IgD-negative memory B cell (primary cell): ENCODE results near the gene RMI1. TPM values are rescaled to one million over a fixed set of nuclear protein-coding genes. Genes with fewer than 3 reads are reported as not detected.

Source experiments
- H3K27ac Mint-ChIP-seq, 3 donors: one replicate each; pipeline ENCODE4 v1.8.0; 2020 to 2022; ENCODE audit warnings: mild to moderate bottlenecking in 3 of 3, mixed read lengths in 3 of 3, moderate library complexity in 1 of 3
- H3K27me3 Mint-ChIP-seq: one replicate; pipeline ENCODE4 v1.8.0; 2021; ENCODE audit warnings: mixed read lengths
- H3K36me3 Mint-ChIP-seq: one replicate; pipeline ENCODE4 v1.8.0; 2020; ENCODE audit warnings: mild to moderate bottlenecking, mixed read lengths
- H3K4me1 Mint-ChIP-seq, 3 donors: one replicate each; pipeline ENCODE4 v1.8.0; 2020 to 2022; ENCODE audit warnings: mixed read lengths in 3 of 3, mild to moderate bottlenecking in 1 of 3
- H3K4me3 Mint-ChIP-seq, 4 donors: one replicate each; pipeline ENCODE4 v1.8.0; 2020 to 2022; ENCODE audit warnings: mild to moderate bottlenecking in 4 of 4, mixed read lengths in 4 of 4, moderate library complexity in 3 of 4
- H3K9me3 Mint-ChIP-seq, 3 donors: one replicate each; pipeline ENCODE4 v1.8.0; 2020 to 2021; ENCODE audit warnings: mixed read lengths in 3 of 3, mild to moderate bottlenecking in 1 of 3
- polyA plus RNA-seq: library from polyadenylated mRNA; unstranded; fragments of 300-500 nt; fragmentation: Illumina TruSeq; gene quantifications from one replicate; pipeline ENCODE4 v1.2.3, GENCODE V29; 2021

The RMI1 gene
- polyA plus RNA-seq, 1 donor from 2014 or later: 5.4 TPM

DNA sequence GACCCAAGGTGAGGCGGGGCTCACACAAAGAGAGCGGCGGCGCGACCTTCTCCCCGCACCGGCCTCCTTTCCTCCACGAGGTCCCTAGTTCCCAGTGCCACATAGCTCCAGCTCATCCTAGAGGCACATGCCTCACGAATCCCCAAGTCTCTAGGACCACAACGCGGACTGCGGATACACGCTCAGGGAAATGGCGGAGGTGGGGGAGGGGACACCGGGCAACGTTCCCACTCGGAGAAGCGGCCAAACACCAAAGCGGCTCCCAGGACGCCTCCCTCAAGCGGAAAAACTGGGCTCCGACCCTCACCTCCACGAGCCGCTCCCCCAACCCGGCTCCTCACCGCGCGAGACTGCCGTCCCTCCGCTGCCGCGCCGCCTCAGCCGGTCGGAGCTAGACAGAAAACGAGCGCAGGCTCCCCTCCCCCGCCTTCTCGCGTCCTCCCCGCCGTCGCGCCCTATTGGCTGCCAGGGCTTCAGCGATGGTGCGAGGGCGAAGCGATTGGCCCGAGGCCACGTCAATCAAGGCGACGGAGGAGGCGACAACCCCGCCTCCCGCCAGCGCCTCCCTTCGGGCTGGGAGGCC, 702 bp upstream of the RMI1 start, which contains the start of gene HNRNPK:
Gene HNRNPK (minus strand): TSS at position 404 of the 583 bp plus-strand sequence. CDS start 1,963 bp downstream, outside the sequence.
- Mint-ChIP-seq H3K36me3 (peaks cover 2% of the 10 kb centered on the region), H3K27ac (peak within 1 kb of the TSS; percentile 98 to 100 (median 99)), H3K27me3 (no peaks in the 10 kb centered on the region), H3K4me3 (peak within 1 kb of the TSS; percentile 98 to 100 (median 100)), H3K4me1 (peaks cover 30 to 46% (median 34%) of the 10 kb centered on the region in 3 donors), H3K9me3 (no peaks in the 10 kb centered on the region)

DNA sequence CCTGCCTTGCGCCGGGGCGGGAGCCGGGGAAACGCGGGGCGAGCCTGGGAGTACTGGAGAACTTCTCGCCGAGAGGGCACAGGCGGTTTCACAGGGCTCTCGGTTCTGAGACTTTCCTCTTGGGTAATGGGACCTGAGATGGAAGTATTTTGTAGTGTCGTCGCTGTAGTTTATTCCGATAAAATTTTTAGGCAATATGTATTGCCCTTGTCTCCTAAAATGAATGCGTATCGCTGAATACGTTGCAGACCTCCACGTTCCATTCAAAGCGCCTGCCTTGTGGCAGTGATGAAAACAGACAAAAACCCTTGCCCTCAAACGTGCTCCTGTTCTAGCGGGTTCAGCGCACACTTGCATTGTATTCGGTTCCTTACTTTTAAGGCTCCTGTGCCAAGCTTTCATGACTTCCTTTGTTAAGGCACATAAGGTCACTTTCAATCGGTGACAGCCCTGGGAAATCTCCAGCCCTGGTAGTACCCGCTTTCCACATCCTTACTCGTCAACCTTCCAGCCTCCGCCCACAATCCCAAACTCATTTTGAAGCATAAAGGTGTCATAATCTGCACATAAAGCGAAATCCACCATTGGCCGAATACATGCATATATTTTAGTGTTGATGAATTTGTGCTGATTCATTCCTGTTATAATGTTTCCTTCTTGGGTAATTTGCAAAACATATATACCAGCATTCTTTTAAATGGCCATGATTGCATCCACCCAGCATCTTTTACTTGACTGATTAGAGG, 694 bp downstream of the RMI1 start:
- peak overlapping the region; percentile 98 to 100 (median 99) for H3K27ac Mint-ChIP-seq
- peak overlapping the region; percentile 98 to 100 (median 100) for H3K4me3 Mint-ChIP-seq
- H3K9me3 Mint-ChIP-seq: no peaks in the 10 kb centered on the region
- no peaks in the 10 kb centered on the region for H3K27me3 Mint-ChIP-seq
- no peaks in the 10 kb centered on the region for H3K36me3 Mint-ChIP-seq
- peaks cover 26 to 37% (median 27%) of the 10 kb centered on the region in 3 donors for H3K4me1 Mint-ChIP-seq

DNA sequence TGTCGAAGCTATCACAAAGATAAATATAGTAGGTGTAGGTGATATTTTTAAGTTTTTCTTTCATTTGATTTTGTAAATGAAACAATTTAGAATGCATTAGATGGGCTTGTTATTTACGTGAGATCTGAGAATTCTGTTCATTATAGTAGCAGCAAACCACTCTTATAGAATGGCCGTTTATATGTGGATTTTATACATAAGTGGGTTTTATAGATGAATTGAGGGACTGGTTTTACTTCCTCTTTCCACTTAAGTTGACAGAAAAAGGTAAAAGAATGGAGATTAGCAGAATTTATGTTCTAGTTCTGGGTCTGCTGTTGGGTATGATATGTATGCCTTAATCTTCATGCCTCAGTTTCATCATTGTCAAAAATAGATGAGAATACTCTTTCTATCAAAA, 5.6 kb downstream of the RMI1 start:
- peaks cover 6% of the 10 kb centered on the region for H3K36me3 Mint-ChIP-seq
- peak overlapping the region in 3 of 4 donors; percentile 58 to 82 (median 63) for H3K4me3 Mint-ChIP-seq
- H3K27me3 Mint-ChIP-seq: no peaks in the 10 kb centered on the region
- peak overlapping the region in 2 of 3 donors; percentile 10 to 32 for H3K27ac Mint-ChIP-seq
- H3K9me3 Mint-ChIP-seq: peaks cover 0 to 2% (median 0%) of the 10 kb centered on the region in 3 donors
- H3K4me1 Mint-ChIP-seq: peaks cover 20 to 28% (median 21%) of the 10 kb centered on the region in 3 donors

DNA sequence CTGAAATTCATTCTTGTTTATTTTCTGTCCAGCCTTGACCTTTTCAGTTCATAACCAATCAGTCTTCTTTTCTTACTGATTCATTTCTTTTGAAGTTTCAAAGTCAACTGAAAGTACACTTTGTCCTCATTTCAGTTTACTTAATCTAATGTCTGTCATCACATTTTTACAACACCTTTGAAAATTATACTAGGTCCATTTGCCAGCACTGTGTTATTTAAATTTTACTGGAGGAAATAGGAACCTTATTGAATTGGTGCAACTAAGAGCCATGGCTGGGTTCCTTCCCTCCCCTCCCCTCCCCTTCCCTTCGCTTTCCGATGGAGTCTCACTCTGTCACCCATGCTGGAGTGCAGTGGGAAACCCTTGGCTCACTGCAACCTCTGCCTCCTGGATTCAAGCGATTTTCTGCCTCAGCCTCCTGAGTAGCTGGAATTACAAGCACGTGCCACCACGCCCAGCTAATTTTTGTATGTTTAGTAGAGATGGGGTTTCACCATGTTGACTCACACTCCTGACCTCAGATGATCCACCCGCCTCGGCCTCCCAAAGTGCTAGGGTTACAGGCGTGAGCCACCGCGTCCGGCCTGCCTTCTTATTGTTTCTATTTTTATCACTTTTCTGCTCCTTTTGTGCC, 6.3 kb downstream of the RMI1 start:
- Mint-ChIP-seq H3K4me1 (peaks cover 16 to 22% (median 17%) of the 10 kb centered on the region in 3 donors), H3K27ac (no peak overlapping the region), H3K9me3 (peaks cover 0 to 2% (median 0%) of the 10 kb centered on the region in 3 donors), H3K4me3 (peak overlapping the region in 1 of 4 donors; percentile 76), H3K27me3 (no peaks in the 10 kb centered on the region), H3K36me3 (peaks cover 7% of the 10 kb centered on the region)

DNA sequence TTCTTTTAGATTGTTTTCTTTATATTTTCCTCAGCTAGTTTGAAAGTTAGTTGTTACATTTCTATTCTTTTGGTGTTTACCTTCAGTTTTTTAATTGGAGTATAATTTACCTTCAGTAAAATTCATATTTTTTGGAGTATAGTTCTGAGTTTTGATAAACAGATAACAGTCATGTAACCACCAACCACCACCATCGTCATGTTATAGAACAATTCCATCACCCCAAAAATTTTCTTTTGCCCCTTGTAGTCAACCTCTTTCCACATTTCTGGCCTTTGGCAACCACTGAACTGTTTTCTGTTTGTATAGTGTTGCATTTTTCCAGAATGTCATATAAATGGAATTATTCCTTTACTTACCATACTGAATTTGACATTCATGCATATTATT, 6.8 kb downstream of the RMI1 start:
- H3K36me3 Mint-ChIP-seq: peaks cover 7% of the 10 kb centered on the region
- peaks cover 0 to 2% (median 0%) of the 10 kb centered on the region in 3 donors for H3K9me3 Mint-ChIP-seq
- peaks cover 13 to 22% (median 17%) of the 10 kb centered on the region in 3 donors for H3K4me1 Mint-ChIP-seq
- H3K4me3 Mint-ChIP-seq: no peak overlapping the region
- H3K27me3 Mint-ChIP-seq: no peaks in the 10 kb centered on the region
- H3K27ac Mint-ChIP-seq: no peak overlapping the region

DNA sequence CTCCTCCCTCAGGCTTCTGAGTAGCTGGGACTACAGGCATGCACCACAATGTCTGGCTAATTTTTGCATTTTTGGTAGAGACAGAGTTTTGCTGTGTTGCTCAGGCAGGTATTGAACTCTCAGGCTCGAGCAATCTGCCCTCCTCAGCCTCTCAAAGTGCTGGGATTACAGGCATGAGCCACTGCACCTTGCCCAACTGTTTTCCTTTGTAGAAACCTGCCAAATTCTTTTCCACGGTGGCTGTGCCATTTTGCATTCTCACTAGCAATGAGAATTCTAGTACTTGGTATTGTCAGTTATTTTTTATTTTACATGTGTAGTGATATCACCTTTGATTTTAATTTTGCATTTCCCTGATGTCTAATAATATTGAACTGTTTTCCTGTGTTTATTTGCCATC, 7.8 kb downstream of the RMI1 start:
- Mint-ChIP-seq H3K4me3 (no peak overlapping the region), H3K9me3 (peaks cover 0 to 2% (median 0%) of the 10 kb centered on the region in 3 donors), H3K4me1 (peaks cover 11 to 16% (median 12%) of the 10 kb centered on the region in 3 donors), H3K27ac (no peak overlapping the region), H3K27me3 (no peaks in the 10 kb centered on the region), H3K36me3 (peaks cover 10% of the 10 kb centered on the region)

DNA sequence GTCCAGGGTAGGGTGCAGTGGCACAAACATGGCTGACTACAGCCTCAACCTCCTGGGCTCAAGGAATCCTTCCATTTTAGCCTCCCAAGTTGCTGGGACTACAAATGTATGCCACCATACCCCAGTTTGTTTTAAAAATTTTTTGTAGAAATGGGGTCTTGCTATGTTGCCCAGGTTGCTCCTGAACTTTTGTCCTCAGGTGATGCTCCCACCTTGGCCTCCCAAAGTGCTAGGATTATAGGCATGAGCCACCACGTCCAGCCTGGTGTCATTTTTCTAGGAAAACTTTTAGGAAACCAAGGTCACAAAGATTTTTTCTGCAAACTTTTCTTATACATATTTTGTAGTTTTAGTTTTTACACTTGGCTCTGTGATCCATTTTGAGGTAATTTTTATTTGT, 10.8 kb downstream of the RMI1 start:
- Mint-ChIP-seq H3K36me3 (peaks cover 11% of the 10 kb centered on the region), H3K4me1 (peaks cover 7 to 11% (median 9%) of the 10 kb centered on the region in 3 donors), H3K27me3 (no peaks in the 10 kb centered on the region), H3K9me3 (peaks cover 0 to 2% (median 0%) of the 10 kb centered on the region in 3 donors), H3K27ac (no peak overlapping the region), H3K4me3 (no peak overlapping the region)

DNA sequence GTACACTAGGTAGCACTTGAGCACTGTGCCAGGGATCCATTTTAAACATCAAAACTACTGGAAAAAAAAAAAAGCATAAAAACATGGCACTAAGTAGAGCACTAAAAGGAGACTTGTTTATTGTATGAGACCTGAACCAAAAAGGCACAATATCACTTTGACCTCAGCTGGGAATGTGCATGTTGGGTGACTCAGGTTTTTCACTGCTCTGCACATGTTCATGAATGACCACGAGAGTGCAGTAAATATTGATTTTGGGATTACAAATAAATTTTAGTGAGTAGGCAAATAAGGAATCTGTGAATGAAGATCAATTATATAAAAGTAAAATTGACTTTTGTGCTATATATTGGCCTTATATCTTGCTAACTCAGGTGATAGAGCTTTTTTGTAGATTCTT, 11.8 kb downstream of the RMI1 start:
- Mint-ChIP-seq H3K9me3 (peaks cover 0 to 2% (median 0%) of the 10 kb centered on the region in 3 donors), H3K27me3 (no peaks in the 10 kb centered on the region), H3K4me3 (no peak overlapping the region), H3K4me1 (peaks cover 3 to 6% (median 5%) of the 10 kb centered on the region in 3 donors), H3K36me3 (peaks cover 11% of the 10 kb centered on the region), H3K27ac (no peak overlapping the region)

DNA sequence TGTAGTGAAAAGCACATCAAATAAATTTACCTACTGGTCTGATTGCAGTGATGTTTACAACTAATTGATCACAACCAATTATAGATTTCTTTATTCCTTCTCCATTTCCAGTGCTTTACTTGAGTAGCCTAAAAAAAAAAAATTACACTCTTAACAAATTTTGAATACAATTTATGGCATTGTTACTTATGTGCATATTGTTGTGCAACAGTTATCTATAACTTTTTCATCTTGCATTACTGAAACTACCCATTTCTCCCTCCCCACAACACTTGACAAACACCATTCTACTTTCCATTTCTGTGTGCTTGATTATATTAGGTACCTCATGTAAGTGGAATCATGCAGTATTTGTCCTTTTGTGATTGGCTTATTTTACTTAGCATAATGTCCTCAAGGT, 12.3 kb downstream of the RMI1 start:
- Mint-ChIP-seq H3K4me3 (no peak overlapping the region), H3K9me3 (peaks cover 0 to 2% (median 0%) of the 10 kb centered on the region in 3 donors), H3K27ac (no peak overlapping the region), H3K27me3 (no peaks in the 10 kb centered on the region), H3K36me3 (peaks cover 11% of the 10 kb centered on the region), H3K4me1 (peaks cover 2 to 6% (median 3%) of the 10 kb centered on the region in 3 donors)

DNA sequence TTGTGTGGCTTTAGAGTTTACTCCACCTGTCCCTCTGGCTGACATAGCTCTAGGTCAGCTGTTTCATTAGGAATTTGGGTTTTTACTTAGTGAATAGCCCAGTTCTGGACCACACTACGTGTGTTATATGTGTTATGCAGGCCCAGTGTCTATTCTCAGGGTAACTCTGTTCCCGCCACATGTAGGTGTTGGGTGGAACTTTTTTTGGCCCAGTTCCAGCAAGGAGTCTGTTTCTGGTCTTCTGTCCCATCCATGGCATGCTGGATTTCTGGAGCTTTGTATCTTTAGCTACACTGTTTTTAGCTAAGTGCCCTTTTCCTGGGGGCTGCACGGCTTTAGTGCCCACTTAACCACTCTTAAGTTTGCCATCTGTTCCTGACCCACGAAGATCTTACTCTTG, 15.5 kb downstream of the RMI1 start:
- Mint-ChIP-seq H3K36me3 (peaks cover 5% of the 10 kb centered on the region), H3K27me3 (no peaks in the 10 kb centered on the region), H3K27ac (no peak overlapping the region), H3K4me3 (no peak overlapping the region), H3K4me1 (peaks cover 0 to 2% (median 1%) of the 10 kb centered on the region in 3 donors), H3K9me3 (no peaks in the 10 kb centered on the region)

DNA sequence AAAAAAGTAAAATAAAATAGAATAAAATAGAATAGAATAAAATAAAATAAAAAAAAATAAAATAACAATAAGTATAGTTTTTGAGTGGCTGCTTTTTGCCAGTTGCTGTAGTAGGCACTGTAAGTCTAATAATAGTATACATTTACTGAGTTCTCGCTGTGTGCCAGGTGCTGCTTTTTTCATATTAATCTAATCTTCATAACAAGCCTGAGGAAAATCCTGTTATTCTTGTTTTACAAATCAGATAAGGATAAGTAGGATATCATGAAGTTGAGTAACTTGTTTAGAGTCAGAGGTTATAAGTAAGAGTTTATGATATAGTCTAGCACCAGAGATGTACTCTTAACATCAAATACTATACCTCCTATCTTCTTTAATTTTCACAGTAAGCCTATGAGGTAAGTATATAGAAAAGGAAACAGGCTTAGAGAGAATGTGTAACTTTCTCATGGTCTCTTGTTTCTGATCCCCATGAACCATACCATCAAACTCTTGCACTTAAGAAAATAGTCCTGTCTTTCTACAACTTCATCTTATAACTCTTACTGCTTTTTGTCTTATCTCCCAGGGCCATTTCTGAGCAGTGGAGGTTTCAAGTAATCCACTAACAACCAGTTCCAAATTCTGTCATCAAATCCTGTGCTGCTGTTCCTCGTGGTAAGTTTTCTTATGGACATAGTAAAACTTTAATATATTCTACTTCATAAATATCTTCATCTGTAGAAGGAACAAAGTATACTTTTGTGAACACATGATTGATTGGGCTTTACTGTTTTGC, 18.7 kb downstream of the RMI1 start:
- Mint-ChIP-seq H3K4me3 (no peak overlapping the region), H3K27ac (no peak overlapping the region), H3K27me3 (no peaks in the 10 kb centered on the region), H3K36me3 (peaks cover 8% of the 10 kb centered on the region), H3K4me1 (peaks cover 9 to 14% (median 14%) of the 10 kb centered on the region in 3 donors), H3K9me3 (no peaks in the 10 kb centered on the region)

DNA sequence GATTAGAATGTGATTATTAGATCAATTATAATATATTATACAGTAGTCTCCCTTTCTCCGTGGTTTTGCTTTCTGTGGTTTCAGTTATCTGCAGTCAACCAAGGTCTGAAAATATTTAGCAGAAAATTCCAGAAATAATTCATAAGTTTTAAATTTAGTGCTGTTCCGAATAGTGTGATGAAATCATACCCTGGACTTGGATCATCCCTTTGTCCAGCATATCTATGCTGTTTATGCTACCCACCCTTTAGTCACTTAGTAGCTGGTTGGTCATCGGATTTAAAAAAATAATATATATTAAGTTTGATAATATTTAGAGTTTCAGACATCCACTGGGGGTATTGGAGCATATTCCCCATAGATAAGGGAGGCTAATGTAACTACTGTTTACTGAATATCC, 19.6 kb downstream of the RMI1 start:
- Mint-ChIP-seq H3K4me1 (peaks cover 9 to 14% (median 14%) of the 10 kb centered on the region in 3 donors), H3K9me3 (no peaks in the 10 kb centered on the region), H3K4me3 (no peak overlapping the region), H3K27me3 (no peaks in the 10 kb centered on the region), H3K36me3 (peaks cover 8% of the 10 kb centered on the region), H3K27ac (no peak overlapping the region)

DNA sequence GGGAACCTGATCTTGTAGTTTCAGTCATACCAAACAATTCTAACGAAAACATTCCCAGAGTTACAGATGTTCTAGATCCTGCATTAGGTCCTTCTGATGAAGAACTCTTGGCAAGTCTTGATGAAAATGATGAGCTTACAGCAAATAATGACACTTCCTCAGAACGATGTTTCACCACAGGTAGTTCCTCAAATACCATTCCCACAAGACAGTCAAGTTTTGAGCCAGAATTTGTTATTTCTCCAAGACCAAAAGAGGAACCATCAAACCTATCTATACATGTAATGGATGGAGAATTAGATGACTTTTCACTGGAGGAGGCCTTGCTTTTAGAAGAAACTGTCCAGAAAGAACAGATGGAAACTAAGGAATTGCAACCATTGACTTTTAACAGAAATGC, 21.0 kb downstream of the RMI1 start:
- Mint-ChIP-seq H3K36me3 (peaks cover 10% of the 10 kb centered on the region), H3K4me3 (peak overlapping the region in 1 of 4 donors; percentile 47), H3K4me1 (peaks cover 9 to 14% (median 12%) of the 10 kb centered on the region in 3 donors), H3K27ac (no peak overlapping the region), H3K9me3 (no peaks in the 10 kb centered on the region), H3K27me3 (no peaks in the 10 kb centered on the region)

DNA sequence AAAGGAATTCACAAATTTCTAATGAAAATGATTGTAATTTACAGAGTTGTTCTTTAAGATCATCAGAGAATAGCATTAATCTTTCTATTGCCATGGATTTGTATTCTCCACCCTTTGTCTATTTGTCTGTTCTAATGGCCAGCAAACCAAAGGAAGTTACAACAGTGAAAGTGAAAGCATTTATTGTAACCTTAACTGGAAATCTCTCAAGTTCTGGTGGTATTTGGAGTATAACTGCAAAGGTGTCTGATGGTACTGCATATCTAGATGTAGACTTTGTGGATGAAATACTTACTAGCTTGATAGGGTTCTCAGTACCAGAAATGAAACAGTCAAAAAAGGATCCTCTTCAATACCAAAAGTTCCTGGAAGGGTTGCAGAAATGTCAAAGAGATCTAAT, 21.7 kb downstream of the RMI1 start:
- H3K4me1 Mint-ChIP-seq: peaks cover 9 to 13% (median 12%) of the 10 kb centered on the region in 3 donors
- H3K27ac Mint-ChIP-seq: no peak overlapping the region
- H3K9me3 Mint-ChIP-seq: no peaks in the 10 kb centered on the region
- peaks cover 10% of the 10 kb centered on the region for H3K36me3 Mint-ChIP-seq
- no peaks in the 10 kb centered on the region for H3K27me3 Mint-ChIP-seq
- peak overlapping the region in 1 of 4 donors; percentile 81 for H3K4me3 Mint-ChIP-seq
